HUES48 (cell line): ENCODE data around the gene HLA-DMB.
A peak's percentile ranks its signal among the peaks of the same experiment; 100 is the strongest.

Experiments
- H3K27ac ChIP-seq: one replicate; pipeline ENCODE4 v1.7.0; 2013; ENCODE audit warnings: low read depth, low read length, inconsistent platforms
- H3K27me3 ChIP-seq: 2 replicates; pipeline ENCODE4 v1.6.1; 2013; ENCODE audit warnings: mild to moderate bottlenecking, low read length; ENCODE audit not compliant: control insufficient read depth, insufficient read depth
- H3K36me3 ChIP-seq: 2 replicates; pipeline ENCODE4 v1.6.1; 2013; ENCODE audit warnings: low read length; ENCODE audit not compliant: control insufficient read depth, insufficient read depth
- H3K4me1 ChIP-seq: 2 replicates; pipeline ENCODE4 v1.6.1; 2013; ENCODE audit warnings: mild to moderate bottlenecking, low read length; ENCODE audit not compliant: control insufficient read depth, insufficient read depth
- H3K4me3 ChIP-seq: 2 replicates; pipeline ENCODE4 v1.5.1; 2013; ENCODE audit warnings: mild to moderate bottlenecking, low read depth, low read length
- H3K9ac ChIP-seq: 2 replicates; pipeline ENCODE4 v1.6.1; 2013; ENCODE audit warnings: mild to moderate bottlenecking, low read depth, low read length, moderate library complexity
- H3K9me3 ChIP-seq: 2 replicates; pipeline ENCODE4 v1.6.1; 2013; ENCODE audit warnings: low read length; ENCODE audit not compliant: control insufficient read depth, insufficient read depth

The HLA-DMB gene

DNA sequence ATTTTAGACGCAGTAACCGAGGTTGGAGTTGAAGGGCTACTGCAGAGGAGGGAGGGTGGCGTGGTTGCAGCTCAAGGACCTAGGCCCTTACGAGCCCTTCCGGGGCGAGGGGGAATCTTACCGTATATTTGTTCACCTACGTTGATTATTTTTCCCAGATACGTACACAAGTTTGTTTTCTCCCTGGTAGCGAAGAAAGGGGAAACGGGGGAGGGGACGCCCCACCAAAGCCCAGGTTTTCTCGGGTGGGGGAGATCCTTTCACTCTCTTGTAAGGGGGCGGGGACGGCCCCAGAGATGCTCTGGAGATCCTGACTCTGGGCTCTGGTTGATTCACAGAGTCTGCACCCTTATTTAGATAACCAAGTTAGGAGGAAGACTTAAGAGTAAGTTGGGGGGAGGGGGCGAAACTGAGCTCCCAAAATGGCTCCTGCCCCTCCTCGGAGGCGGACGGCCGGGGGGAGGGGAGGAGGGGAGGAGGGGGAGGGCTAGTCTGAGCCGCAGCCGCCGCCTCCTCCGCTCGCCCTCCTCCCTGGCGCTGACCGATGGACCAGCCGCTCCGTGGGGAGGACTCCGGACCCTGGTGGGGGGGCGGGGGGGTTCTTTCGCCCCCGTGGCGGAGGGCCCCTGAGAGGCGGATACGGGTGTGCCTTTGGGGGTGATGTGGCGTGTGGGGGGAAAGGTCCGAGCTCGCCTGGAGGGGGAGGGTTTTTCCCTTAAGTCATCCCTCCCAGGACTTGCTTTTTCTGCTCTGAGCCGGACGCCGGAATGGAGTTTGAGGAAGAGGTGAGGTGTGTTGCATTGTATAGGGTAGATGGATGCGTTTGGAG is 29.8 kb upstream of the HLA-DMB start:
- Histone ChIP-seq H3K27ac (peak overlapping the region; percentile 100), H3K4me1 (peaks cover 12% of the 10 kb centered on the region; the same call in 1 of the 2 replicates), H3K36me3 (peaks cover 39% of the 10 kb centered on the region), H3K9me3 (no peaks in the 10 kb centered on the region), H3K4me3 (peak overlapping the region; percentile 89), H3K9ac (peak overlapping the region; percentile 100), H3K27me3 (no peaks in the 10 kb centered on the region)

DNA sequence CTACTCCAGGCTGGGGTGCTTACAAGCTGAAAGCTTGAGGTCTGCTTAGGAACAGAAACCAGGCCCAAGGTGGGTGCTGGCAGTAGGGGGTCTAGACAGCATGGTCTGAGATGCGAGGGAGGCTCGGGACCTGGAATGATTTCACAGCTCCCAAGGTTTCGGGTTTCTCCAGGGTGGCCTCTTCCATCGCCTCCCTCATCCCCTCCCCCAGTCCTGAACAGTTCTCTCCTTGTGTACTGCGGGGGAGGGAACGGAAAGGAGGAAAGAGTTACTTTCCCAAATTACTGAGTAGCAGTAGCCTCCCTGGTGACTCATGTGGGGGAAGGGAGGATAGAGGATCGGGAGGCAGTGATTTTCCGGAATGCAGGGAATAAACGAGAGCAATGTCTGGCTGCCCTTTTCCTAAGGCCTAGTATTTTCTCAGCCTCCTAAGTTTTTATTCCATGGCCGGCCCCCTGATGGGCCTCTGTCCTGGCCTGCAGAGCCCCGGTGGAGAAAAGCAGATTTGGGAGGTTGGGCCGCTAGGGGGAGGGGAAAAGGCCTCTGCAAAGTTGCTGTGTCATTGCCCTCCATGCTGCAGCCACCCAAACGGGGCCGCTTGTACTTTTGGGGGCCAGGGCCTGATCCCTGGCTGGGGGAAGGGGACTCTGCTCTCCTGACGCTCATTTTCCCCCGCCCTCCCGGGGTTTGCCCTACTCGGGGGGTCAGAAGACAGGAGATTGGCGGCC is 29.0 kb upstream of the HLA-DMB start:
- Histone ChIP-seq H3K27ac (peak overlapping the region; percentile 100), H3K36me3 (peaks cover 31% of the 10 kb centered on the region), H3K9me3 (no peaks in the 10 kb centered on the region), H3K4me1 (peaks cover 9% of the 10 kb centered on the region; the same call in 1 of the 2 replicates), H3K4me3 (peak overlapping the region; percentile 89), H3K9ac (peak overlapping the region; percentile 100), H3K27me3 (no peaks in the 10 kb centered on the region)

DNA sequence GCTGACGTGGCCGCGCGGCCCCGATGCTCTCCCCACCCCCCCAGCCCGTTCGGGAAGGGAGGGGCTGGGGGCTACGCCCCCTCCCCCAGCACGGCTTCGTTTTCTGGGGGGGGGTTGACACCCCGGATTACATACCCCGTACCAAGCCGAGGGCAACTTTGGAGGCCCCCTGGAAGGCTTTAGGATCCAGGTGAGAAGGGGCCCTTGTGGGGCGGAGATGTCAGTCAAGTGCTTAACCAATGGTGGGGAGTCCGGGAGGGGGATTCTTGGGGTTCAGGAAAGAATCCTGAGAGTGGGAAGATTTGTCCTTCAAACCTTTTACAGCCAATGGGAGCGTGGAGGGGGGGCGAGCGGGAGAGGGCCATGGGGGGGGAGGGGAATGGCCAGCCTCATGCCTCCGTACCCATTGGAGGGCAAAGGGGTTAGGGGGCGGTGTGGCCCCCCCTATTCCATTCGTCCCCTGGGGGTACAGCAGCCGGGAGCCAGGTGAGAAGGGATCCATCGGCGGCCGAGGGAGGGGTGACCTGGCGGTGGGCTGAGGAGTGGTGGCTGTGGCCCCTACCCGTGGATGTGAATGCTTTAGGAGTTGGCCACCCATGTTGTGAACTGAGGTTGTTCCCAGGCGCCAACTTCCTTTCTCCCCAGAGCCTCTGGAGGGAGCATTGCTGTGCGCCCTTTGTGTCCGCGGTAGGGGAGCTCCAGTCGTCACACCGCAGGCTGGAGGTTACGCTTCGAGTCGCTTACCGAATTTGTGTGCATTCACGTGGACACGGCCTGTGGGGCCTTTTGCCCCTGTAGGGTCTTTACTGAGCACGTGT is 28.2 kb upstream of the HLA-DMB start:
- H3K36me3 ChIP-seq: peaks cover 23% of the 10 kb centered on the region

DNA sequence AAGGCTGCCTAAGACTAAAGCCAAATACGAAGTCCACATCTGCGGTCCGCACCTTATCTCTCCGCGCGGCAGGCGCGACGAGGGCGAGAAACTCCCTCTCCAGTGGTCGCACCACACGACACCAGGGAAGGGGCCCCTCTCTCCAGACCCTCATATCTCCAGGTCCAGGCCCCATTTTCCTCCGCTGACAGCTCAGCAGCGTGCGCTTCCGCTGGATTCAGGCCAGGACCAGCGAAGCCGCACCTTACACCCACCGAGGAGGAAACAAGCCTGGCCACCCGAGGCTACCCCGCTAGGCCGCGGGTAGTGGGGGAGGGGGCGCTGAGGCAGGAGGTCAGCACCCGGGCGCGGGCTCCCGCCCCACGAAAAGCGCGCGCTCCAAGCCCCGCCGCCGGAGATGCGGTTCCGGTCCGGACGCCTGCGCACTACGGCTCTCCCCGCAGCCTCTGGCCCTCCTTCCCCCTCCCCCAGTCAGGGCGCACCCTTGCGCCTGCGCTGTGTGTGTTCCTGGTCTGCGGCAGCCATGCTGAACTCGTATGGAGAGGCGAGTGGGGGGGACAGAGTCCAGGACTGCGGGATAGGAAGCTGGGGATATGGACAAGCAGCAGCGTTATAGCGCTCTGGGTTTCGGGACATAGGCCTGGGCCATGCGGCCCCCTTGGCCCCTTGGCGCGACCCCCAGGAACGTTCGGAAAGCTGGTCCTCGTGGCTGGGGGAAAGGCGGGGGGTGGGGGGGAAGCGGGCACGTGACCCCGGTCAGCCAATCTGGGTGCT is 27.5 kb upstream of the HLA-DMB start, which contains the start of gene BRD2:
BRD2 (plus strand) TSS at position 502 of the 774 bp plus-strand sequence. CDS start 4,305 bp downstream, outside the sequence.
- H3K4me3 ChIP-seq: peak within 1 kb of the TSS; percentile 89
- peaks cover 15% of the 10 kb centered on the region for H3K36me3 ChIP-seq
- no peaks in the 10 kb centered on the region for H3K27me3 ChIP-seq
- H3K9me3 ChIP-seq: no peaks in the 10 kb centered on the region
- peak within 1 kb of the TSS; percentile 100 for H3K9ac ChIP-seq
- H3K4me1 ChIP-seq: peaks cover 9% of the 10 kb centered on the region; the same call in 1 of the 2 replicates
- H3K27ac ChIP-seq: peak within 1 kb of the TSS; percentile 100

More for the DNA sequence above, 28.2 kb upstream of the HLA-DMB start:
- Histone ChIP-seq H3K9me3 (no peaks in the 10 kb centered on the region), H3K9ac (peak overlapping the region; percentile 100), H3K4me3 (peak overlapping the region; percentile 89), H3K4me1 (peaks cover 9% of the 10 kb centered on the region; the same call in 1 of the 2 replicates), H3K27me3 (no peaks in the 10 kb centered on the region), H3K27ac (peak overlapping the region; percentile 100)

DNA sequence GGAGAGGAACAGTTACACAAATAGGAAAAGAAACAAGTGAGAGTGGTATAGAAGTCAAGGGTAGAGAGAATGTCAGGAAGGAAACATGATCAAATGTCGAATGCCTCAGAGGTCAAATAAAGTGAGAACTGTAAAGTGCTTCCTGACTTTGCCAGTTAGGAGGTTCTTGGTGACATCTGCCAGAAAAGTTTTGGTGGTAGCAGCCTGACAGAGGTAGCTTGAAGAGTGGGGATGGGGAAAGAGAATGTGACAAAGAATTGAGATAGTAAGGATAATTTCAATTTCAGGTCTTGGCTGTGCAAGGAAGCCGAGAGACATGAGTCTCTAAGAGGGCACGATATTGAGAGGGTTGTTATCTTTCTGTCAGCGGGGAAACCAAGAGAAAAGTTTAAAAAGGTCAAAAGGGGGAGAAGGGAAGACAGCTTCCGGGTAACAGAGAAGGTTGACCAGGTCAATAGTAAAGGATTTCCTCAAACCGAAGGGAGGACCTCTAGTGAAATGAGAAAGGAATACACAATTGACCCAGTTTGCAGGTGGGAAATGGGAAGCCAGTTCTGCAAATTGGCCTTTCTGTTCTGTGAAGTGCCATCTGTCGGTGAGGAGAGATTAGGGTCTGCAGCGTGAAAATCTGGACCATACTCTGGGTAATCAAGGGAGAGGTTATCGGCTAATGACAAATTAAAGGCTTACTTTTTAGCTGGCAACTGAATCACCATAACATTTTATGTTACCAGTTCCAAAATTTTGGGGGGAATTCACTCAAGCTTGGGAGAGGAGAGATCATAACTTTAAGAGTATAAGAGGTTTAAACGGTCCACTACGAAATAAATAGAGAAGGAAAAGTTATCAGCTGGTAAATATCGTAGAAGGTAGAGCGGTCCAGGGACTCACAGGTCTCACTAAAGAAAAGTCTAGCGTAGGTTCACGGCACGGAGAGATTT is 26.6 kb upstream of the HLA-DMB start:
- H3K27ac ChIP-seq: peak overlapping the region; percentile 100
- peak overlapping the region; percentile 89 for H3K4me3 ChIP-seq
- H3K27me3 ChIP-seq: no peaks in the 10 kb centered on the region
- peak overlapping the region; percentile 100 for H3K9ac ChIP-seq
- H3K9me3 ChIP-seq: no peaks in the 10 kb centered on the region
- peaks cover 7% of the 10 kb centered on the region for H3K36me3 ChIP-seq
- peaks cover 9% of the 10 kb centered on the region; the same call in 1 of the 2 replicates for H3K4me1 ChIP-seq

DNA sequence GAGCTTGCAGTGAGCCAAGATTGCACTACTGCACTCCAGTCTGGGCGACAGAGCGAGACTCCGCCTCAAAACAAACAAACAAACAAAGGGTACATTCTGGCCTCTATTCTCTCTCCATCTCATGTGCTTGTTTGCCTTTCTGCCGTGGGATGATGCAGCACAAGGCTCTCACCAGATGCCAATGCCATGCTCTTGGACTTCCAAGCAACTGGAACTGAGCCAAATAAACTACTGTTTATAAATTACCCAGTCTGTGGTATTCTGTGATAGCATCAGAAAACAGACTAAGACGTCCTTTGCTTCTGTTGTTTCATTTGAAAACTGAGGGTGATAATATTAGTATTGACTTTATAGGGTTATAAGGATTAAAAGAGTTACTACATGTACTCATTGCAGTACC is 23.9 kb upstream of the HLA-DMB start:
- no peaks in the 10 kb centered on the region for H3K27me3 ChIP-seq
- H3K9me3 ChIP-seq: no peaks in the 10 kb centered on the region
- no peak overlapping the region for H3K27ac ChIP-seq
- no peak overlapping the region for H3K9ac ChIP-seq
- H3K36me3 ChIP-seq: no peaks in the 10 kb centered on the region
- H3K4me1 ChIP-seq: peaks cover 9% of the 10 kb centered on the region; the same call in 1 of the 2 replicates
- H3K4me3 ChIP-seq: no peak overlapping the region

DNA sequence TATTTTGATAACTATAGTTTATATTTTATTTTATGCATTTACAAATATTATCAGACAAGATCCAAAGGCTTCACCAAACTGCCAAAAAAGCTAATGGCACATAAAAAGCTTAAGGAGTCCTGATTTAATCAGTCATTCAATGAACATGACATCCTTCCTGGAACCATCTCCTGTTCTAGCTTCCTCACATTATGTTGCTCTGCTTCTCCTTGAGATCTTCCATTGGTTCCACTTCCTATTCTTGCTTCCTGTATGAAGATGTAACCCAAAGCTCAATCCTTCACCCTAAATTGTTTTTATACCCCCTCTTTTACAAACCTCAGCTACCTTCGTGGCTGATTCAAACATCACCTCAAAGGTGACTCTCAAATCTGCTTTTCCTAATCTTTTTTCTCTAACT is 23.0 kb upstream of the HLA-DMB start:
- no peaks in the 10 kb centered on the region for H3K36me3 ChIP-seq
- peaks cover 9% of the 10 kb centered on the region; the same call in 1 of the 2 replicates for H3K4me1 ChIP-seq
- H3K9ac ChIP-seq: no peak overlapping the region
- no peaks in the 10 kb centered on the region for H3K9me3 ChIP-seq
- no peak overlapping the region for H3K27ac ChIP-seq
- no peak overlapping the region for H3K4me3 ChIP-seq
- H3K27me3 ChIP-seq: no peaks in the 10 kb centered on the region

DNA sequence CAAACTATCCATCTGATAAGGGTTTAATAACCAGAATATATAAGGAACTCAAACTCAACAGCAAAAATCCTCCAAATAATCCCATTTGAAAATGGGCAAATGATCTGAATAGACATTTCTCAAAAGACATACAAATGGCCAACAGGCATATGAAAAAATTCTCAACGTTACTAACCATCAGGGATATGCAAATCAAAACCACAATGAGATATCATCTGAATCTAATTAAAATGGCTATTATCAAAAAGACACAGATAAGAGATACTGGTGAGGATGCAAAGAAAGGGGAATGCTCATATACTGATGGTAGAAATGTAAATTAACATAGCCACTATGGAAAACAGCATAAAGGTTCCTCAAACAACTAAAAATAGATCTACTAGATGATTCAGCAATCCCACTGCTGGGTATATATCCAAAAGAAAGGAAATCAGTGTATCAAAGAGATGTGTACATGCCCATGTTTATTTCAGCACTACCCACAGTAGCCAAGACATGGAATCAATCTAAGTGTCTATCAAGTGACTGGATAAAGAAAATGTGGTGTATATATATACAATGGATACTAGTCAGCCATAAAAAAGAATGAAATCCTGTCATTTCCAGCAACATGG is 21.5 kb upstream of the HLA-DMB start:
- Histone ChIP-seq H3K27me3 (no peaks in the 10 kb centered on the region), H3K9me3 (no peaks in the 10 kb centered on the region), H3K36me3 (no peaks in the 10 kb centered on the region), H3K9ac (no peak overlapping the region), H3K4me3 (no peak overlapping the region), H3K27ac (no peak overlapping the region), H3K4me1 (peaks cover 8% of the 10 kb centered on the region; the same call in 1 of the 2 replicates)

DNA sequence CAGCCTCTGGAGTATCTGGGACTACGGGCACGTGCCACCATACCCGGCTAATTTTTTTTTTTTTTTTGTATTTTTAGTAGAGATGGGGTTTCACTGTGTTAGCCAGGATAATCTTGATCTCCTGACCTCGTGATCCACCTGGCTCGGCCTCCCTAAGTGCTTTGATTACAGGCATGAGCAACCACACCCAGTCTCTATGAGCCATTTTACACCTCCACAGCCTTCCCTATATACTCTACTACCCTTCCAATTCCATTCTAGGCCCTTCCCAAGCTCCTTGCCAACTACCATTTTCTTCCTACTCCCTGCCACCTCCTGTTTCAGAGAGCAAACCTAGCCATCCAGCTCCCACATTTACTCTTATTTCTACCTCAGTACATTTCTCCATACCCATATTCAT is 19.7 kb upstream of the HLA-DMB start:
- H3K27me3 ChIP-seq: no peaks in the 10 kb centered on the region
- H3K27ac ChIP-seq: no peak overlapping the region
- H3K9me3 ChIP-seq: no peaks in the 10 kb centered on the region
- no peak overlapping the region for H3K9ac ChIP-seq
- H3K4me3 ChIP-seq: no peak overlapping the region
- no peaks in the 10 kb centered on the region for H3K4me1 ChIP-seq
- H3K36me3 ChIP-seq: no peaks in the 10 kb centered on the region
